GM12872 (cell line): ENCODE measurements around the gene NR4A1.

Experiments used
- CTCF ChIP-seq: IDR thresholded peaks from 3 replicates; pipeline ENCODE4 v1.5.1; 2011; ENCODE audit warnings: low read depth, mild to moderate bottlenecking, low read length, moderate library complexity; ENCODE audit not compliant: insufficient read depth

NR4A1 gene

GRCh38 chr12:52044292-52044983 is 6.8 kb upstream of the NR4A1 start:
- TF ChIP-seq CTCF: no peak

GRCh38 chr12:52045794-52046199 is 5.4 kb upstream of the NR4A1 start:
- no peak for TF ChIP-seq CTCF

- no peak for TF ChIP-seq CTCF
Measured at GRCh38 chr12:52046859-52047258, 4.4 kb upstream of the NR4A1 start.

GRCh38 chr12:52049286-52049685 is 2.0 kb upstream of the NR4A1 start:
- no peak for TF ChIP-seq CTCF

- TF ChIP-seq CTCF: no peak
Measured at GRCh38 chr12:52049688-52050087, 1.6 kb upstream of the NR4A1 start.

GRCh38 chr12:52050116-52050757 is 1.0 kb upstream of the NR4A1 start:
- no peak for TF ChIP-seq CTCF

- no peak for TF ChIP-seq CTCF
Measured at GRCh38 chr12:52052468-52053186, 1.4 kb downstream of the NR4A1 start.
